A549 (cell line): ENCODE results near the gene CMAS.

Experiments
- BHLHE40 ChIP-seq: IDR thresholded peaks from 2 replicates; pipeline ENCODE4 v1.6.1; 2012; ENCODE audit warnings: low read depth, low read length, inconsistent platforms
- CTCF ChIP-seq: fragments of >200 bp; sonication (Bioruptor Twin); formaldehyde crosslinking; IDR thresholded peaks from 3 replicates; pipeline ENCODE4 v1.5.1; 2016
- EP300 ChIP-seq, 2 experiments: fragments of >200 bp; sonication (Bioruptor Twin); formaldehyde crosslinking; IDR thresholded peaks; 2 replicates in 1 of 2; 3 replicates in 1 of 2; pipeline ENCODE4 v1.6.1; 2016 to 2017
- JUN ChIP-seq, 2 experiments: fragments of >200 bp; sonication (Bioruptor Twin); formaldehyde crosslinking; IDR thresholded peaks; 2 replicates in 1 of 2; 3 replicates in 1 of 2; pipeline ENCODE4 v1.6.1; 2016 to 2017
- MAX ChIP-seq: IDR thresholded peaks from 2 replicates; pipeline ENCODE4 v1.6.1; 2012
- MYC ChIP-seq: IDR thresholded peaks from 2 replicates; pipeline ENCODE4 v1.6.1; 2012; ENCODE audit warnings: mild to moderate bottlenecking, inconsistent platforms, low read length, improper control_type of control experiment, borderline replicate concordance
- POLR2A ChIP-seq: IDR thresholded peaks from 2 replicates; pipeline ENCODE4 v1.6.1; 2012; ENCODE audit warnings: mild to moderate bottlenecking, low read length
- POLR2AphosphoS2 ChIP-seq: conservative IDR thresholded peaks from 2 replicates; pipeline ENCODE4 v1.6.1; 2012; ENCODE audit warnings: low read length, improper control_type of control experiment, inconsistent platforms
- REST ChIP-seq: fragments of 200-600 bp; sonication (generic); IDR thresholded peaks from 2 replicates; pipeline ENCODE4 v1.6.1; 2016; ENCODE audit warnings: antibody characterized with exemption, mild to moderate bottlenecking, moderate library complexity
- ZC3H11A ChIP-seq: fragments of 450-650 bp; IDR thresholded peaks from 2 replicates; pipeline ENCODE4 v1.6.1; 2014; ENCODE audit warnings: antibody characterized with exemption, mild to moderate bottlenecking
- TF ChIP-seq, protein P1 (sequence below): fragments of 250-450 bp; sonication (Bioruptor Pico); IDR thresholded peaks from 2 replicates; pipeline ENCODE4 v1.5.0; 2020; ENCODE audit warnings: low read depth, mild to moderate bottlenecking, moderate library complexity

- TF ChIP-seq CTCF (no peak), MYC (no peak), EP300 (IDR thresholded peaks at IDR 0.05) (no peak), REST (no peak), POLR2A (no peak), JUN (IDR thresholded peaks at IDR 0.05) (no peak), POLR2AphosphoS2 (no peak), BHLHE40 (no peak), MAX (no peak), ZC3H11A (no peak)
- TF ChIP-seq, protein P1, sequence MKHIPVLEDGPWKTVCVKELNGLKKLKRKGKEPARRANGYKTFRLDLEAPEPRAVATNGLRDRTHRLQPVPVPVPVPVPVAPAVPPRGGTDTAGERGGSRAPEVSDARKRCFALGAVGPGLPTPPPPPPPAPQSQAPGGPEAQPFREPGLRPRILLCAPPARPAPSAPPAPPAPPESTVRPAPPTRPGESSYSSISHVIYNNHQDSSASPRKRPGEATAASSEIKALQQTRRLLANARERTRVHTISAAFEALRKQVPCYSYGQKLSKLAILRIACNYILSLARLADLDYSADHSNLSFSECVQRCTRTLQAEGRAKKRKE (CRISPR knock-in tag), result no peak
Measured at GRCh38 chr12:21998782-21999181, 47.2 kb upstream of the CMAS start.
